Lower leg skin (tissue), 3 donors: ENCODE results near the gene PRDM16.

Source experiments
- CTCF ChIP-seq, 3 donors: fragments of 450-650 bp; IDR thresholded peaks; one replicate each; pipeline ENCODE4 v1.5.1; 2016; ENCODE audit warnings: antibody characterized with exemption in 3 of 3, mild to moderate bottlenecking in 3 of 3, moderate library complexity in 2 of 3
- POLR2A ChIP-seq, 2 donors: fragments of 450-650 bp; IDR thresholded peaks; one replicate each; pipeline ENCODE4 v1.6.1; 2016 to 2017; ENCODE audit warnings: antibody characterized with exemption in 2 of 2, mild to moderate bottlenecking in 1 of 2, moderate library complexity in 1 of 2

- TF ChIP-seq CTCF (IDR thresholded peaks at IDR 0.05): no peak
- TF ChIP-seq POLR2A (IDR thresholded peaks at IDR 0.05): no peak
These were observed 395.6 kb downstream of the PRDM16 start for GRCh38 chr1:3464649-3465025.
